Lung (tissue), 12 donors: ENCODE results near the gene ANKFN1. TPM values are rescaled to one million over a fixed set of nuclear protein-coding genes. Genes with fewer than 3 reads are reported as not detected.

Experiments used
- ATAC-seq: fragments of 200-7000 bp; cut with Tn5 transposase; one replicate; pipeline ENCODE4 v1.9.1; 2020; ENCODE audit warnings: moderate number of reproducible peaks; ENCODE audit not compliant: insufficient read depth, low FRiP score
- DNase-seq, 3 donors: peaks; one replicate each; pipeline ENCODE4 v3.0.0-alpha.2; 2013 to 2017
- H3K27ac ChIP-seq, 2 donors: one replicate each; pipeline ENCODE4 v1.5.1; 2013; ENCODE audit warnings: mild to moderate bottlenecking in 2 of 2, moderate library complexity in 2 of 2, control low read depth in 1 of 2, inconsistent platforms in 1 of 2, low read depth in 1 of 2, low read length in 1 of 2
- H3K27me3 ChIP-seq, 3 donors: one replicate each; pipeline ENCODE4 v1.5.1; 2013; ENCODE audit warnings: low read length in 2 of 3; ENCODE audit not compliant: control insufficient read depth in 3 of 3, insufficient read depth in 3 of 3
- H3K36me3 ChIP-seq, 4 donors: one replicate each; pipeline ENCODE4 v1.5.1; 2013; ENCODE audit warnings: low read length in 4 of 4, mild to moderate bottlenecking in 1 of 4, moderate library complexity in 1 of 4; ENCODE audit not compliant: control insufficient read depth in 4 of 4, insufficient read depth in 4 of 4
- H3K4me1 ChIP-seq, 5 donors: one replicate each; pipeline ENCODE4 v1.5.1; 2013; ENCODE audit warnings: low read length in 5 of 5, mild to moderate bottlenecking in 2 of 5, moderate library complexity in 1 of 5; ENCODE audit not compliant: control insufficient read depth in 5 of 5, insufficient read depth in 5 of 5
- H3K4me3 ChIP-seq: one replicate; pipeline ENCODE4 v1.5.1; 2013; ENCODE audit warnings: mild to moderate bottlenecking, control low read depth, moderate library complexity
- H3K9ac ChIP-seq, 2 donors: one replicate each; pipeline ENCODE4 v1.5.1; 2013; ENCODE audit warnings: low read length in 2 of 2, control low read depth in 1 of 2; ENCODE audit not compliant: insufficient read depth in 1 of 2
- H3K9me3 ChIP-seq, 4 donors: one replicate each; pipeline ENCODE4 v1.5.1; 2013; ENCODE audit warnings: low read length in 3 of 4, mild to moderate bottlenecking in 1 of 4, moderate library complexity in 1 of 4; ENCODE audit not compliant: control insufficient read depth in 4 of 4, insufficient read depth in 3 of 4
- CTCF ChIP-seq: IDR thresholded peaks from 2 replicates; pipeline ENCODE4 v1.5.1; 2012; ENCODE audit warnings: mild to moderate bottlenecking; ENCODE audit errors: control extremely low read depth, extremely low read depth
- WGBS, 2 donors: extraction: QIAGEN DNeasy Blood & Tissue Kit; methylation state at CpG; one replicate each; pipeline ENCODE4 v1.1.7; 2013; 5-methylcytosine and 5-hydroxymethylcytosine counted together
- polyA plus RNA-seq, 2 donors: library from polyadenylated mRNA; stranded (reverse); fragments of 200-250 nt; gene quantifications; one replicate each; pipeline ENCODE4 v1.2.1, GENCODE V29; 2013
- total RNA-seq, 2 donors: library from RNA; depleted of rRNA in 1 of 2; stranded (reverse); fragments of >200 nt in 1 of 2; gene quantifications; one replicate each; pipeline ENCODE4 v1.2.1, GENCODE V29; 2014 to 2021
- donor health status: control.
- donor health status: control.
- donor health status: Bipolar disorder and iron deficiency.
- donor health status: healthy.
- donor health status: DM: yes; HTN: yes; CAD: no.

ANKFN1 gene
- total and polyA plus RNA-seq, 4 donors = 0.39 to 8.5 (median 3.4) TPM

- ATAC-seq = no peak
- Histone ChIP-seq H3K27me3 (peaks cover 0 to 4% (median 0%) of the 10 kb centered on the region in 3 donors), H3K27ac (no peak overlapping the region), H3K9me3 (peaks cover 0 to 2% (median 0%) of the 10 kb centered on the region in 4 donors), H3K4me3 (no peak overlapping the region), H3K36me3 (no peaks in the 10 kb centered on the region), H3K9ac (no peak overlapping the region), H3K4me1 (no peaks in the 10 kb centered on the region)
- no peak for DNase-seq
- no peak for TF ChIP-seq CTCF
- 72 to 82% methylated on average over 3 of the region's 3 CpGs for WGBS, 2 donors
These were observed 146.9 kb downstream of the ANKFN1 start for GRCh38 chr17:56300144-56300543.

GRCh38 chr17:56305007-56305406, 151.7 kb downstream of the ANKFN1 start:
- H3K4me1 ChIP-seq = no peaks in the 10 kb centered on the region
- no peak for ATAC-seq
- no peak for TF ChIP-seq CTCF
- no peak overlapping the region for H3K27ac ChIP-seq
- H3K36me3 ChIP-seq = no peaks in the 10 kb centered on the region
- H3K9ac ChIP-seq = no peak overlapping the region
- H3K27me3 ChIP-seq = no peaks in the 10 kb centered on the region
- no peak overlapping the region for H3K4me3 ChIP-seq
- 80 to 88% methylated on average over 1 of the region's 1 CpG for WGBS, 2 donors
- no peaks in the 10 kb centered on the region for H3K9me3 ChIP-seq
- no peak for DNase-seq

GRCh38 chr17:56309897-56310296, 156.6 kb downstream of the ANKFN1 start:
- WGBS, 2 donors = 74 to 83% methylated on average over 8 of the region's 8 CpGs
- DNase-seq (no peak), ATAC-seq (no peak)
- Histone ChIP-seq H3K27me3 (no peaks in the 10 kb centered on the region), H3K4me3 (no peak overlapping the region), H3K9ac (no peak overlapping the region), H3K9me3 (no peaks in the 10 kb centered on the region), H3K27ac (no peak overlapping the region), H3K4me1 (no peaks in the 10 kb centered on the region), H3K36me3 (no peaks in the 10 kb centered on the region)
- no peak for TF ChIP-seq CTCF

GRCh38 chr17:56310782-56311181, 157.5 kb downstream of the ANKFN1 start:
- Histone ChIP-seq H3K27me3 (no peaks in the 10 kb centered on the region), H3K4me1 (no peaks in the 10 kb centered on the region), H3K9ac (no peak overlapping the region), H3K9me3 (no peaks in the 10 kb centered on the region), H3K36me3 (no peaks in the 10 kb centered on the region), H3K27ac (no peak overlapping the region), H3K4me3 (no peak overlapping the region)
- no peak for TF ChIP-seq CTCF
- DNase-seq (no peak), ATAC-seq (no peak)
- 33 to 61% methylated on average over 5 of the region's 5 CpGs for WGBS, 2 donors
